Thyroid gland (tissue), 4 donors: ENCODE measurements around the gene FAM186B. TPM values are rescaled to one million over a fixed set of nuclear protein-coding genes. Genes with fewer than 3 reads are reported as not detected.

Source experiments
- DNase-seq, 2 donors: peaks; one replicate each; pipeline ENCODE4 v3.0.0-alpha.2; 2019
- H3K27ac ChIP-seq, 3 donors: fragments of 200-600 bp; sonication (generic); 1 replicate in 2 of 3; 2 replicates in 1 of 3; pipeline ENCODE4 v1.5.1; 2016 to 2019; ENCODE audit warnings: mild to moderate bottlenecking in 1 of 3, moderate library complexity in 1 of 3
- H3K27me3 ChIP-seq: fragments of 200-600 bp; sonication (generic); one replicate; pipeline ENCODE4 v1.5.1; 2019
- H3K36me3 ChIP-seq, 2 donors: fragments of 200-600 bp; sonication (generic); one replicate each; pipeline ENCODE4 v1.5.1; 2016 to 2019
- H3K4me1 ChIP-seq, 2 donors: fragments of 200-600 bp; sonication (generic); one replicate each; pipeline ENCODE4 v1.5.1; 2017 to 2019
- H3K4me3 ChIP-seq, 3 donors: fragments of 200-600 bp; sonication (generic); replicated peaks in 1 of 3; 1 replicate in 2 of 3; 2 replicates in 1 of 3; pipeline ENCODE4 v1.5.1; 2016; ENCODE audit warnings: mild to moderate bottlenecking in 1 of 3
- H3K9me3 ChIP-seq: fragments of 200-600 bp; sonication (generic); one replicate; pipeline ENCODE4 v1.5.1; 2017
- POLR2A ChIP-seq, 2 donors: fragments of 450-650 bp; IDR thresholded peaks; one replicate each; pipeline ENCODE4 v1.6.1; 2017; ENCODE audit warnings: antibody characterized with exemption in 2 of 2, mild to moderate bottlenecking in 2 of 2, moderate library complexity in 1 of 2
- WGBS, 2 donors: methylation state at CpG; one replicate each; pipeline ENCODE4 v1.1.5; 2017; 5-methylcytosine and 5-hydroxymethylcytosine counted together
- intact Hi-C: fragments of 100-400 bp; cut with DNase I; formaldehyde crosslinking; loops from one replicate; pipeline ENCODE4 v1.15.1; 2023
- total RNA-seq, 4 donors: library from RNA; depleted of rRNA; stranded (reverse); fragments of >200 nt; gene quantifications; one replicate each; pipeline ENCODE4 v1.2.3, GENCODE V29; 2016
- TF ChIP-seq, protein P1 (sequence below), 6 experiments: fragments of 200-600 bp in 3 of 6; fragments of 450-650 bp in 3 of 6; sonication (generic) in 3 of 6; IDR thresholded peaks; one replicate each; pipeline ENCODE4 v1.5.1; 2016 to 2019; ENCODE audit warnings: antibody characterized with exemption in 6 of 6, mild to moderate bottlenecking in 2 of 6, inconsistent platforms in 1 of 6, moderate library complexity in 1 of 6

The FAM186B gene
- total RNA-seq, 4 donors from 2014 or later: 1.1 to 2.1 (median 1.4) TPM

DNA sequence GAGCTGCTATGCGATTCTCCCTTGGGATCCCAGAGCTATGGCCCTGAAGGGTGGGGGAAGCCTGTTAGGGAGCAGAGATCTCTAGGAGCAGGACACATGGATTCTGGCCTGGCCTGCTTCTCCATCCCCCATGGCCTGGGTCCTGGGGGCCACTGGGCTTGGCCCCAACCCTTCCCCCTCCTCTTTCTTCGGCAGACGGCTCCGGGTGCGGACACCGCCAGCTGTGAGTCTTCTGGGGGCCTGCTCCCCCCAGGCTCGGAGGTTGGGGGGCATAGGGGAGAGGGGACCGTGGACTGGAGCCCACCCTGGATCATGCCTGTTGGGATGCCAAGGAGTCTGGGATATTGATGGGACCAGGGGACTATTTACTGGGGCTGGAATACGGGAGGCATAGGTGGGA, 27.0 kb upstream of the FAM186B start:
- peaks cover 0 to 10% of the 10 kb centered on the region in 2 donors for H3K4me1 ChIP-seq
- no peak for DNase-seq
- H3K36me3 ChIP-seq: peaks cover 0 to 16% of the 10 kb centered on the region in 2 donors
- TF ChIP-seq, protein P1, sequence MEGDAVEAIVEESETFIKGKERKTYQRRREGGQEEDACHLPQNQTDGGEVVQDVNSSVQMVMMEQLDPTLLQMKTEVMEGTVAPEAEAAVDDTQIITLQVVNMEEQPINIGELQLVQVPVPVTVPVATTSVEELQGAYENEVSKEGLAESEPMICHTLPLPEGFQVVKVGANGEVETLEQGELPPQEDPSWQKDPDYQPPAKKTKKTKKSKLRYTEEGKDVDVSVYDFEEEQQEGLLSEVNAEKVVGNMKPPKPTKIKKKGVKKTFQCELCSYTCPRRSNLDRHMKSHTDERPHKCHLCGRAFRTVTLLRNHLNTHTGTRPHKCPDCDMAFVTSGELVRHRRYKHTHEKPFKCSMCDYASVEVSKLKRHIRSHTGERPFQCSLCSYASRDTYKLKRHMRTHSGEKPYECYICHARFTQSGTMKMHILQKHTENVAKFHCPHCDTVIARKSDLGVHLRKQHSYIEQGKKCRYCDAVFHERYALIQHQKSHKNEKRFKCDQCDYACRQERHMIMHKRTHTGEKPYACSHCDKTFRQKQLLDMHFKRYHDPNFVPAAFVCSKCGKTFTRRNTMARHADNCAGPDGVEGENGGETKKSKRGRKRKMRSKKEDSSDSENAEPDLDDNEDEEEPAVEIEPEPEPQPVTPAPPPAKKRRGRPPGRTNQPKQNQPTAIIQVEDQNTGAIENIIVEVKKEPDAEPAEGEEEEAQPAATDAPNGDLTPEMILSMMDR (IDR thresholded peaks at IDR 0.05): no peak
- TF ChIP-seq POLR2A (IDR thresholded peaks at IDR 0.05): no peak
- H3K27ac ChIP-seq: no peak overlapping the region
- no peak overlapping the region for H3K4me3 ChIP-seq
- H3K27me3 ChIP-seq: no peaks in the 10 kb centered on the region
- intact Hi-C loops: no loop called here
- H3K9me3 ChIP-seq: no peaks in the 10 kb centered on the region
- 90 to 99% methylated on average over 9 of the region's 9 CpGs for WGBS, 2 donors

DNA sequence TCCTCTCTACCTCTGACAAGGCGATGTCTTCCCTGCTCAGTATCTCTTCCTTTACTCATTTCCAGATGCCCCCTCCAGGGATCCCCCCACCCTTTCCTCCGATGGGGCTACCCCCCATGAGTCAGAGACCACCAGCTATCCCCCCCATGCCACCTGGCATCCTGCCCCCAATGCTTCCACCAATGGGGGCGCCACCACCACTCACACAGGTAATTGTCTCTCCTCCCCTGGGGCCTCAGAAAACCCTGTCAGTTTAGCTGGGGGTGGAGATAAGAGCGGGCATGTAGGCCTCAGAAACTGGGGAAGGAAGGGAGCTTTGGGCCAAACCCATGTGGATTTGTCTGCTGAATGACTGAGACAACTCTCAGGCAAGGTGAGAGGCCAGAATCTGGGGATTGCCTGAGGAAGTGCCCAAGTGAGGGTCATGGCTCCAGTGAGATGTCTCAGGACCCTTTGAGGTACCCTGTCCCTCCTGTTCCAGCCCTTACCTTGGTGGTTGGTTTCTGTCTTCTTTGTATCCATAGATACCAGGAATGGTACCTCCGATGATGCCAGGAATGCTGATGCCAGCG, 26.0 kb upstream of the FAM186B start:
- DNase-seq: no peak
- no peaks in the 10 kb centered on the region for H3K27me3 ChIP-seq
- TF ChIP-seq, protein P1 (IDR thresholded peaks at IDR 0.05): no peak
- TF ChIP-seq POLR2A (IDR thresholded peaks at IDR 0.05): no peak
- H3K4me1 ChIP-seq: peaks cover 0 to under 1% of the 10 kb centered on the region in 2 donors
- H3K4me3 ChIP-seq: no peak overlapping the region
- intact Hi-C loops: no loop called here
- H3K27ac ChIP-seq: no peak overlapping the region
- H3K9me3 ChIP-seq: no peaks in the 10 kb centered on the region
- 94% methylated on average over 6 of the region's 6 CpGs for WGBS, 2 donors
- H3K36me3 ChIP-seq: peaks cover 0 to 16% of the 10 kb centered on the region in 2 donors

DNA sequence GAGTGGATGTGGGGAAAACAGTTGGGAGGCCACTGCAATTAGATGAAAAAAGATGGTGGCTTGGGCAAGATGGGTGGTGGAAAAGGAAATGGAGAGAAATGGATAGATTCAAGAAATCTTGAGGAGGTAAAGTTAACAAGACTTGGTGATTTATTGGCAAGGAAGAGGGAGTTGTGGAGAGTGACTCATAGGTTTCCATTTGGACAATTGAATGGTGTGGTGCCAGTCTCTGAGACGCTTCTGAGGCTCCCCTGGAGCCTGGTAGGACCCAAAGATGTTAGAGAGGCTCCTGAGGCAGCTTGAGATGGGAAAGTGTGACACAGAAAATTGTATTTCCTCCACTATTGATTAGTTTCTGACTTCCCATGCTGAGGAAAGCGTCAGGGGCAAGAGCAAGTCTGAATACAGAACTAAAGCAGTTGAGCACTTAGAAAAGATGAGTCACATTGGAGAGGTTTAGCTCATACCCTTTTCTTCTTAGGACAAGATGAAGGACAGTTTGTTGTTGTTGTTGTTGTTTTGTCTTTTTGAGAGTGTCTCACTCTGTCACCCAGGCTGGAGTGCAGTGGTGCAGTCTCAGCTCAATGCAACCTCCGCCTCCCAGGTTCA, 22.4 kb upstream of the FAM186B start:
- Histone ChIP-seq H3K4me3 (no peak overlapping the region), H3K36me3 (peaks cover 0 to 4% of the 10 kb centered on the region in 2 donors), H3K27ac (no peak overlapping the region), H3K27me3 (no peaks in the 10 kb centered on the region), H3K9me3 (no peaks in the 10 kb centered on the region), H3K4me1 (no peaks in the 10 kb centered on the region)
- 91 to 93% methylated on average over 3 of the region's 3 CpGs for WGBS, 2 donors
- no peak for DNase-seq
- intact Hi-C loops: no loop called here
- TF ChIP-seq POLR2A (IDR thresholded peaks at IDR 0.05): no peak
- TF ChIP-seq, protein P1 (IDR thresholded peaks at IDR 0.05): no peak

DNA sequence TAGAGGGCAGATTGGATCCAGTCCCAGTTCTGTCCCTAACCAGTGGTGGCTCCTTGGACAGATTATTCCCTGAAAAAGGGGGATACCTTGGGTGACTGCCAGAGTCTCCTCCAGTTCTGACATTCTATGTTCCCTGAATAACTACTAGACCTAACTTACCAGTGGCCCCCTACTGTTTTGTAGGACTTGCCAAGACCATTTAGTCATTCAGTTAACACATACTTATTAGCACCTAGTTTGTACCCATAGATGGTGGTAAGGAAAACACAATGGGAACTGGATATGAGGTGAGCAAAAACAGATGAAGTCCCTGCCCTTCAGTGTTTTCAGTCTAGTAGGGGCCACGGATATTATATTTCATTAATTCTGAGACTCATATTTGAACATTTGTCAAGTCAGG, 21.4 kb upstream of the FAM186B start:
- H3K4me1 ChIP-seq: peaks cover 4 to 9% of the 10 kb centered on the region in 2 donors
- no peaks in the 10 kb centered on the region for H3K9me3 ChIP-seq
- no peak for DNase-seq
- no peak for TF ChIP-seq POLR2A (IDR thresholded peaks at IDR 0.05)
- TF ChIP-seq, protein P1 (IDR thresholded peaks at IDR 0.05): no peak
- no peaks in the 10 kb centered on the region for H3K27me3 ChIP-seq
- intact Hi-C loops: no loop called here
- WGBS, 2 donors: 90 to 95% methylated on average over 1 of the region's 1 CpG
- no peak overlapping the region for H3K4me3 ChIP-seq
- no peaks in the 10 kb centered on the region for H3K36me3 ChIP-seq
- H3K27ac ChIP-seq: no peak overlapping the region

DNA sequence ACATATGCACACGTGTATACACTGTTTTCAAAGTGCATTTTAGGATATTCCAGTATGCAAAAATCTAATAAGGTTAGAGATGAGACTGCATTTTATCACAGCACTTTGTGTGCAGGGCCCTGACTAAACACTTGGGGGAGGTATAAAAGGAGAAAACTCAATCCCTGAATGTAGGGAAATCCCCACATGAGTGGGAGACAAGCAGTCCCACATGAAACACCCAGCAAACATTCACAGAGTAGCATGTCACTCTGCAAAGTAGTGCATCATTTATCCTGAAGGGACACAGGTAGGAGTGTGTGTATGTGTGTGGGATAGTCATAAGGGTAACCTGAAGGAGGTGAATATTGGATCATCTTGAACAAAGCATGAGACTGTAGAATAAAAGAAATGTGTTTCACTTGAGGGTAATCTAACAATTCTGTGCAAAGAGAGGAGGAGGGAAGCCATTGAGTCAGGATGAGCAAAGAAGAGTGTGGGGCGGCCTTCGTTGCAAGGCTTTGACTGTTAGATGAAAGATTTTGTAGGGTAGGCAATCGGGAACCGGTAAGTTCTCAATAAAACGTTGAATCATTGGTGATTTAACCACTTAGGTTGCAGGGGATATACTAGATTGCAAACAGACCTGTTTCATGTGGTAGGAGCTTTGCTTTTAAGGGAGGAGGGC, 20.9 kb upstream of the FAM186B start:
- Histone ChIP-seq H3K4me1 (peaks cover 8 to 13% of the 10 kb centered on the region in 2 donors), H3K27me3 (no peaks in the 10 kb centered on the region), H3K9me3 (no peaks in the 10 kb centered on the region), H3K27ac (no peak overlapping the region), H3K4me3 (no peak overlapping the region), H3K36me3 (no peaks in the 10 kb centered on the region)
- no peak for TF ChIP-seq POLR2A (IDR thresholded peaks at IDR 0.05)
- TF ChIP-seq, protein P1 (IDR thresholded peaks at IDR 0.05): no peak
- 81 to 83% methylated on average over 6 of the region's 6 CpGs for WGBS, 2 donors
- no peak for DNase-seq
- intact Hi-C loops: no loop called here
